Neural progenitor cell (in vitro differentiated cells): Measurements from ENCODE around the gene SH3GL1. TPM values are rescaled to one million over a fixed set of nuclear protein-coding genes. Genes with fewer than 3 reads are reported as not detected.
A peak's percentile ranks its signal among the peaks of the same experiment; 100 is the strongest.

ENCODE experiments used
- DNase-seq: peaks from one replicate; pipeline ENCODE4 v3.0.0-alpha.2; 2016; ENCODE audit warnings: low spot score
- H2AFZ ChIP-seq: fragments of 200-600 bp; sonication (generic); replicated peaks from 2 replicates; pipeline ENCODE4 v1.6.1; 2016; ENCODE audit warnings: antibody characterized with exemption
- H3F3A ChIP-seq: fragments of 200-600 bp; sonication (generic); 2 replicates; pipeline ENCODE4 v1.6.1; 2016; ENCODE audit warnings: antibody characterized with exemption, low read depth
- H3K27ac ChIP-seq: fragments of 200-600 bp; sonication (generic); 2 replicates; pipeline ENCODE4 v1.5.1; 2016; ENCODE audit warnings: mild to moderate bottlenecking
- H3K27me3 ChIP-seq: fragments of 200-600 bp; sonication (generic); 2 replicates; pipeline ENCODE4 v1.6.1; 2016; ENCODE audit warnings: mild to moderate bottlenecking, moderate library complexity
- H3K36me3 ChIP-seq: fragments of 200-600 bp; sonication (generic); 2 replicates; pipeline ENCODE4 v1.5.1; 2016
- H3K4me1 ChIP-seq: fragments of 200-600 bp; sonication (generic); 2 replicates; pipeline ENCODE4 v1.6.1; 2016; ENCODE audit warnings: mixed run types
- H3K4me2 ChIP-seq: fragments of 200-600 bp; sonication (generic); 2 replicates; pipeline ENCODE4 v1.6.1; 2016
- H3K4me3 ChIP-seq: fragments of 200-600 bp; sonication (generic); 2 replicates; pipeline ENCODE4 v1.5.1; 2016
- H3K79me2 ChIP-seq: fragments of 200-600 bp; sonication (generic); 2 replicates; pipeline ENCODE4 v1.6.1; 2016; ENCODE audit warnings: low read depth
- H3K9ac ChIP-seq: fragments of 200-600 bp; sonication (generic); 2 replicates; pipeline ENCODE4 v1.6.1; 2016
- H3K9me3 ChIP-seq: fragments of 200-600 bp; sonication (generic); 2 replicates; pipeline ENCODE4 v1.5.1; 2016; ENCODE audit warnings: low read depth
- H4K20me1 ChIP-seq: fragments of 200-600 bp; sonication (generic); 2 replicates; pipeline ENCODE4 v1.6.1; 2016; ENCODE audit warnings: low read depth
- H3K27ac Mint-ChIP-seq: 3 replicates; pipeline ENCODE4 v1.8.0; 2021; ENCODE audit warnings: mixed read lengths
- H3K27me3 Mint-ChIP-seq: 2 replicates; pipeline ENCODE4 v1.8.0; 2022; ENCODE audit warnings: low read depth, mild to moderate bottlenecking, inconsistent platforms, moderate library complexity, mixed read lengths; ENCODE audit not compliant: insufficient read depth
- H3K36me3 Mint-ChIP-seq: 3 replicates; pipeline ENCODE4 v1.8.0; 2021; ENCODE audit warnings: mixed read lengths
- H3K4me1 Mint-ChIP-seq: 3 replicates; pipeline ENCODE4 v1.8.0; 2021; ENCODE audit warnings: mixed read lengths
- H3K4me3 Mint-ChIP-seq: 3 replicates; pipeline ENCODE4 v1.8.0; 2021; ENCODE audit warnings: mild to moderate bottlenecking, moderate library complexity, mixed read lengths
- H3K9me3 Mint-ChIP-seq: 3 replicates; pipeline ENCODE4 v1.8.0; 2020; ENCODE audit warnings: mixed read lengths
- CTCF ChIP-seq: fragments of 200-600 bp; sonication (generic); IDR thresholded peaks from 2 replicates; pipeline ENCODE4 v1.5.1; 2017; ENCODE audit warnings: antibody characterized with exemption, mild to moderate bottlenecking
- EZH2 ChIP-seq: fragments of 200-600 bp; sonication (generic); IDR thresholded peaks from 2 replicates; pipeline ENCODE4 v1.6.1; 2017; ENCODE audit warnings: antibody characterized with exemption, mild to moderate bottlenecking, moderate library complexity
- EZH2phosphoT487 ChIP-seq: fragments of 200-600 bp; sonication (generic); IDR thresholded peaks from 2 replicates; pipeline ENCODE4 v1.6.1; 2017; ENCODE audit warnings: antibody characterized with exemption
- total RNA-seq: library from RNA; depleted of rRNA; stranded (reverse); fragments of >200 nt; gene quantifications from 2 replicates; pipeline ENCODE4 v1.2.3, GENCODE V29; 2015; ENCODE audit warnings: low replicate concordance

The SH3GL1 gene
- total RNA-seq, 1 donor from 2014 or later = 25.3 TPM

GRCh38 chr19:4360081-4360569 is 40.2 kb downstream of the SH3GL1 start:
- H3K4me1 Mint-ChIP-seq = peaks cover 6% of the 10 kb centered on the region
- TF ChIP-seq CTCF (no peak), EZH2phosphoT487 (no peak), EZH2 (no peak)
- DNase-seq = no peak
- no peak overlapping the region for H3K9ac ChIP-seq
- no peak overlapping the region for H3K4me3 Mint-ChIP-seq
- H3K36me3 ChIP-seq = no peaks in the 10 kb centered on the region
- H3K36me3 Mint-ChIP-seq = peaks cover 4% of the 10 kb centered on the region
- H3K79me2 ChIP-seq = no peaks in the 10 kb centered on the region
- H3K9me3 ChIP-seq = no peaks in the 10 kb centered on the region
- H3K4me2 ChIP-seq = no peak overlapping the region
- no peak overlapping the region for H2AFZ ChIP-seq
- no peak overlapping the region for H3K4me3 ChIP-seq
- H3K27me3 ChIP-seq = no peaks in the 10 kb centered on the region
- H3K27ac ChIP-seq = peak overlapping the region; percentile 78
- no peaks in the 10 kb centered on the region for H3K9me3 Mint-ChIP-seq
- H3K27me3 Mint-ChIP-seq = peaks cover 8% of the 10 kb centered on the region
- peak overlapping the region; percentile 69 for H3K27ac Mint-ChIP-seq
- H4K20me1 ChIP-seq = peaks cover 13% of the 10 kb centered on the region
- H3F3A ChIP-seq = peaks cover 47% of the 10 kb centered on the region
- peaks cover 7% of the 10 kb centered on the region for H3K4me1 ChIP-seq

- Histone ChIP-seq H4K20me1 (peaks cover 13% of the 10 kb centered on the region), H3K9ac (no peak overlapping the region), H3K27me3 (no peaks in the 10 kb centered on the region), H3K4me3 (no peak overlapping the region), H3K4me1 (peaks cover 7% of the 10 kb centered on the region), H3K4me2 (no peak overlapping the region), H3K79me2 (no peaks in the 10 kb centered on the region), H3K36me3 (no peaks in the 10 kb centered on the region), H2AFZ (no peak overlapping the region), H3K9me3 (no peaks in the 10 kb centered on the region), H3K27ac (peak overlapping the region; percentile 78), H3F3A (peaks cover 43% of the 10 kb centered on the region)
- H3K4me3 Mint-ChIP-seq = no peak overlapping the region
- TF ChIP-seq EZH2phosphoT487 = no peak
- TF ChIP-seq EZH2 = no peak
- TF ChIP-seq CTCF = no peak
- DNase-seq = no peak
- peaks cover 8% of the 10 kb centered on the region for H3K27me3 Mint-ChIP-seq
- no peak overlapping the region for H3K27ac Mint-ChIP-seq
- peaks cover 4% of the 10 kb centered on the region for H3K36me3 Mint-ChIP-seq
- no peaks in the 10 kb centered on the region for H3K9me3 Mint-ChIP-seq
- peaks cover 6% of the 10 kb centered on the region for H3K4me1 Mint-ChIP-seq
These were observed 40.7 kb downstream of the SH3GL1 start for GRCh38 chr19:4359627-4360000.

DNA sequence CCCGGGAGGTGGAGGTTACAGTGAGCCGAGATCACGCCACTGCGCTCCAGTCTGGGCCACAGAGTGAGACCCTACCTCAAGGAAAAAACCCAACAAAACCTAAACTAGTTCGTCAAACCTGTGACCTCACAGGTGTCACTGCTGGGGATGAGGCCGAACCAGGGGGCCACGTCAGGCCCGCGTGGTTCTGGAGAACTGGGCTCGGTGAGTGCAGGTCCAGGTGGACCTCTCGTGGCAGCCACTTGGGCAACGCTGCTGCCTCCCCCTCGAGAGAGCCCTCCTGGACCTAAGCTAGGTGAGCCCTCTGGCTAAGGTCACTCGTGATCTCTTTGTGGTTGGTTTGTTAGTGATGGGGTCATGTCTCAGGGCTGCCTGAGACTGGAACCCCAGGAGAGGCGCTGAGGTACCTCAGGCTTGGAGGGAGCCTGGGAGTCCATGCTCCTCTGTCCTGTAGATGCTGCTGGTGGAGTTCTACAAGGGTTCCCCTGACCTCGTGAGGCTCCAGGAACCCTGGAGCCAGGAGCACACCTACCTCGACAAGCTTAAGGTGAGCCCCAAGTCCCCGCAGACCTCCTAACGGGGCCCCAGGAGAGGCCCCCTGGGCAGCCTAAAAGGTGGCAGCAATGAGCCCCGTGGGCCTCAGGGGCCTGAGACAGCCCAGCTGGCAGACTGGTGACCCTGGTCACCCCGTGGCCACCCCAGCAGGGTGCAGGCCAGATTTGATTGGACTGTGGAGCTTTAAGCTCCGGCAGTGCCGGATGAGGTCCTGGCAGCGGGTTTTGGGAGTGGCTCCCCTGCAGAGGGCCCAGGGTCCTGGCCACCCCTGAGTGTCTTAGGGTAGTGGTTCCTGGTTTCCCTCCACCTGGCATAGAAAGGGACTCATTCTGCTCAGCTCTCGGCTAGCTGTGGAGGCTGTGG is 41.4 kb downstream of the SH3GL1 start:
- peaks cover 8% of the 10 kb centered on the region for H3K27me3 Mint-ChIP-seq
- peaks cover 37% of the 10 kb centered on the region for H3F3A ChIP-seq
- H3K9ac ChIP-seq = no peak overlapping the region
- TF ChIP-seq CTCF = no peak
- TF ChIP-seq EZH2 = no peak
- no peak for TF ChIP-seq EZH2phosphoT487
- H3K9me3 Mint-ChIP-seq = no peaks in the 10 kb centered on the region
- H2AFZ ChIP-seq = no peak overlapping the region
- peaks cover 7% of the 10 kb centered on the region for H3K4me1 ChIP-seq
- no peaks in the 10 kb centered on the region for H3K27me3 ChIP-seq
- H3K9me3 ChIP-seq = no peaks in the 10 kb centered on the region
- H3K27ac ChIP-seq = peak overlapping the region; percentile 78
- no peaks in the 10 kb centered on the region for H3K36me3 ChIP-seq
- H3K4me1 Mint-ChIP-seq = peaks cover 6% of the 10 kb centered on the region
- H3K4me2 ChIP-seq = no peak overlapping the region
- H3K4me3 Mint-ChIP-seq = no peak overlapping the region
- H4K20me1 ChIP-seq = peaks cover 13% of the 10 kb centered on the region
- DNase-seq = no peak
- peaks cover 4% of the 10 kb centered on the region for H3K36me3 Mint-ChIP-seq
- H3K27ac Mint-ChIP-seq = peak overlapping the region; percentile 90
- no peaks in the 10 kb centered on the region for H3K79me2 ChIP-seq
- H3K4me3 ChIP-seq = no peak overlapping the region
